Epithelial cell of prostate (primary cell): ENCODE results near the gene SETDB1.
A peak's percentile ranks its signal among the peaks of the same experiment; 100 is the strongest.

Source experiments
- DNase-seq: peaks from one replicate; pipeline ENCODE4 v3.0.0-alpha.2; 2011; ENCODE audit warnings: low read depth, low spot score
- H3K27ac ChIP-seq: fragments of 450-650 bp; 2 replicates; pipeline ENCODE4 v1.5.1; 2017; ENCODE audit warnings: mild to moderate bottlenecking

SETDB1 gene

GRCh38 chr1:150973836-150974579, 47.8 kb downstream of the SETDB1 start:
- no peak for DNase-seq
- peak overlapping the region; percentile 60 for H3K27ac ChIP-seq

GRCh38 chr1:150974580-150975478, 48.7 kb downstream of the SETDB1 start, which contains the start of gene CERS2:
CERS2 (minus strand) TSS chr1:150974835; CDS start chr1:150969090, 5,745 bp downstream.
- no peak for DNase-seq
- H3K27ac ChIP-seq = peak within 1 kb of the TSS; percentile 60

GRCh38 chr1:150976401-150976821, 50.2 kb downstream of the SETDB1 start:
- DNase-seq = no peak
- H3K27ac ChIP-seq = peak overlapping the region; percentile 80

GRCh38 chr1:150976879-150977694, 50.9 kb downstream of the SETDB1 start:
- H3K27ac ChIP-seq = peak overlapping the region; percentile 80
- DNase-seq = no peak

DNA sequence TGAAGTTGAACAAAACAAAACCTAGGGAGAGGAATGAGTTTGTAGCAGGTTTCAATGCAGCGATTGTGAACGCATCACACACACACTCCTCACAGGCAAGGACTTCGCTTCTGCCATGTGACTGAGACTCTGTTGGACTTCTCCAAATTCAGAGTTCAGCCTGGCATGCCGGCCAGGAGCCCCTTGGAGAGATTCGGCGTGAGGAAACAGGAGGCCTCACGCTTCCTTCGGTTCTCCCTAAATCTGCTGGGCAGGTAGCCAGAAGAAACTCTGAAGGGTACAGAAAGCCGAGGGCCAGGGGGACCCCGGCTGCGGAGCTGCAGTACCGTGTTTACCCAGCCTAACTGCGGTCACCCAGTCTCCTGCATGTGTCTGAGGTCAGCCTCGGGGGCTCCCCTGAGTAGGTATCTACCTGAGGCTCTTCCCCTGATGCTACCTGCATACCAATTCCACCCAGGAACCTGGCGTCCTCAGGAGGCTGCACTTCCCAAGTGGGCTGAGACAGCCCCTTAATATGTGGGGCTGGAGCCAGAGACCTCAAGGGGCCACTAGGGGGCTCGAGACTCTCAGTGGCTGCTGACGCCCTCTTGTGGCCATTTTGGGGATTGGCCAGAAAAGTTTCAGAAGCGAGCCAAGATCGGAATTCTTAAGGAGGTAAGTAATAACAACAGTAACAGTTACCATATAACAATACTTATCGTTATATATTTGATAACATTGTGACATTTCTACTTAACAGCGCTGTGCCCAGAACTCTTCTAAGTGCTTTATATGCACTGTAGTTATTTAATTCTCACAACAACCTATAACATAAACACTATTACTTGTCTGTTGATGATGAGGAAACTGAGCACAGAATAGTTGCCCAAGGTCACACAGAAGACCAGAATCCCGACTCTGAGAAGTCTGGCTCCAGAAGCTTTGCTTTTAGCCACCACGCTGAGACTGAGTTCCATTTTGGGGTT, 53.2 kb downstream of the SETDB1 start:
- DNase-seq = no peak
- no peak overlapping the region for H3K27ac ChIP-seq

DNA sequence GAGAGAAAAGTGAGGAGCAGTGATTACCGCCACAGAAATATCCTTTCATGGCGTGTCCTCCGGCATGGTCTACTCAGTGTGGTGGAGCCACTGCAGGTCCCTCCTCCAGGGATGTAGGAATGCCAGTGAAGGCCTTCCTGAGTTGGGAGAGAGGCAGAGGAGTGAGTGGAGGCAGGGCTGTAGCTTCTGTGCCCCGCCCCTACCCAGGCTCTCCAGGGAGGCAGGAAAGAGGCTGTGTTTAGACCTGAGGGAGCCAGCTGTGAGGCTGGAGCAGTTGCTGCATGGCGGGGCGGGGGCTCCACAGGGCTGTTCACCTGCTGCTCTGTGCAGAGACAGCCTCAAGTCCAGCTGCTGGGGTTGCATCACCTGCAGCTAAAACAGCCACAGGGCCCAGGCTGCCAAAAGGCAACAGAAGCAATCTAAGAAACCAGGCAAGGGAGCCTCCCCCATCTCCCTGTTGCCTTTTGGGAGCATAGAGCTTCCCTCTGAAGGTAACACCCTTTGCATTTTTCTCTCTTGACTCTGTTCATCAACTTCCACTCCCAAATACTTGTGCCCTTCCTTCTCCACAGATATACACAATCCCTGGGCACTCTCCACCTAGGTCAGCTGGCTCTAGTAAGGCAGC, 55.1 kb downstream of the SETDB1 start:
- DNase-seq = no peak
- H3K27ac ChIP-seq = peak overlapping the region; percentile 84

DNA sequence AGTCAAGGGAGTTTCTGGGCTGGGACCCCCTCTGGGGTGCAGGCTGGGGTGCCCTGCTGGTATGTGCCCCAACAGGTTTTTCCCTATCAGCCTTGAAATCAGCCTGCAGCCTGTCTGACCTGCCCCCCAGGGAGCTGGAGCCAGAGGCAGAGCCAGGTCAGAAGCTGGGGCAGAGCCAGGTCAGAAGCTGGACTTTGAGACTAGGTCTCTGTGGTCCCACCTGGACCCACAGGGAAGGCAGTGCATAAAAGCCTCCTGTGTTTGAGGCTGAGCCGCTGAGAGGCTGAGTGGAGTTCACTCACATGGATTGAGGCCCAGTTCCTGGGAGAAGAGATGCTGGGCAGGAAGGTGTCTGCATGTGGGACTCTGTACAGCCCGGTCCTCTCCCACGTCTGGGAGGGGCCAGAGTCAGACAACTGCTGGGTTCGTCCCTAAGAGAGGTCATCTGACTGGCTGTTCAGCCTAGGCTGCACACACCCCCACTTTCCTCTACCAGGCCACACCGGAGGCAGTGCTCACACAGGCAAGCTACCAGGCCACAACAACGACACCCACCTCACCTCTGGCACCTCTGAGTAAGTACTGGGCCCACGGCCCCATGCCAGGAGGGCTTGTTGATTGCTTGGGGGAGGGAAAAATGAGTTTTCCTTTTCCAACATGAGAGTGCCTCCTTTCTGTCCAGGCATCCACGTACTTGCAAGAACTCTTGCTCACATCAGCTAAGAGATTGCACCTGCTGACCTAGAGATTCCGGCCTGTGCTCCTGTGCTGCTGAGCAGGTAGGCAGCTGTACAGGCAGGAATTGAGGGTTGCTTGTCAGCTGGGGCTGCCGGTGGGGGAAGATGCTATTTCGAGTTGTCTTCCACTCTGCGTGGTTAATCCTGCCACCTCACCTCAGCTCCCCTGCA, 55.9 kb downstream of the SETDB1 start, which contains the start of gene ANXA9:
Gene ANXA9, plus strand, starts transcription at position 488 of the 908 bp plus-strand sequence. CDS start 814 bp downstream, outside the sequence.
- H3K27ac ChIP-seq = peak within 1 kb of the TSS; percentile 84
- no peak for DNase-seq

- no peak overlapping the region for H3K27ac ChIP-seq
- no peak for DNase-seq
Measured at GRCh38 chr1:150985179-150985825, 59.1 kb downstream of the SETDB1 start.

GRCh38 chr1:150987924-150988323, 61.8 kb downstream of the SETDB1 start:
- H3K27ac ChIP-seq = no peak overlapping the region
- no peak for DNase-seq

GRCh38 chr1:150992626-150993025, 66.5 kb downstream of the SETDB1 start:
- no peak overlapping the region for H3K27ac ChIP-seq
- no peak for DNase-seq

- DNase-seq = no peak
- H3K27ac ChIP-seq = no peak overlapping the region
Measured at GRCh38 chr1:150994248-150994647, 68.1 kb downstream of the SETDB1 start.

- no peak overlapping the region for H3K27ac ChIP-seq
- no peak for DNase-seq
Measured at GRCh38 chr1:150995460-150995859, 69.3 kb downstream of the SETDB1 start.

GRCh38 chr1:150995896-150996295, 69.7 kb downstream of the SETDB1 start:
- DNase-seq = no peak
- no peak overlapping the region for H3K27ac ChIP-seq

GRCh38 chr1:150997126-150997872, 71.1 kb downstream of the SETDB1 start:
- no peak for DNase-seq
- no peak overlapping the region for H3K27ac ChIP-seq

DNA sequence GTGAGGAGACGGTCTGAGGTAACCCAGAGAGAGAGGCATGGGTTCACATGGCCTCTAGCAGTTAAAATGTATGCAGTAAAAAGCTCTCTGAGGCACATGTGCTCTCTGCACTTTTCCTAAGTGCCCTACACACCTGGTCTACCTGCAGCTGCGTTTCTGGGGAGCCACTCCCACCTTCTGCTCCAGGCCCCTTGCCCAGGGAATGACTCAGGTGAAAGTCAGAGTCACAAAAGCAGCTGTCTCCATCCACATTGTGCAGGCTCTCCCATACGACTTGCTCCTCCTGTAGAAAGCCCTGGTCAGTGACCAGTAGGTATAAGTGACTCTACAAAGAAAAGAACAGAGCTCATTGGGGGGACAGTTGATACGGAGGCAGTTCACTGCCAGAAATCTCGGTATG, 71.8 kb downstream of the SETDB1 start:
- no peak overlapping the region for H3K27ac ChIP-seq
- DNase-seq = no peak

DNA sequence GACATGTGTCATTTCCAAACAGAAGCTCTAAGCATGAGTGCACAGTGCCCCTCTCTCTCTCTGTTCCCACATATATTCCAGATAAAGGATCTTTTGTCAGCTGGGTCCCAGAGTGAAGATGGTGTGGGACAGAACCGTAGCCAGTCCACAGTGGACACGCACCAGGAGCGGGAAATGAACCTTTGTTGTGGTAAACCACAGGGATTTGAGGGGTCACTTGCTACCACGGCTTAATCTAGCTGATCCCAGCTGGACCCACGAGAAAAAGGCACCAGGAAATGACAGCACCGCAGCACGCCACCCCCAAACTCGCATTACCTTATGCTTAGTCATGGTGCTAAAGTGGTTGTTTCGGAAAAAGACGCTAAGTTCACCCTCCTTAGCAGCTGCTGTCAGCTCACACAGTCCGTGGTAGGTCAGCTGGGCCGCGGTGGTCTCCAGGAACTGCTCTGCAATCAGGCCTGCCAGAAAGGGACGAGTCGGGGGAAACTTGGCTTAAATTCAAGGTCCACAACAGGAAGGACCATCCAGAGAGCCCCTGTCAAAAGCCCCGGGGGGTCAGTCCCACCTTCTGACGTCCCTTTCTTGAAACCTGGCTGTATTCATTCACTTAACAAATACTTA, 73.0 kb downstream of the SETDB1 start:
- no peak overlapping the region for H3K27ac ChIP-seq
- no peak for DNase-seq
